Suprapubic skin (tissue), 3 donors: ENCODE data around the gene GCM1.

ENCODE experiments used
- POLR2AphosphoS5 ChIP-seq, 3 donors: sonication (generic); formaldehyde crosslinking; IDR thresholded peaks; one replicate each; pipeline ENCODE4 v1.6.1; 2017; ENCODE audit warnings: antibody characterized with exemption in 3 of 3
- TF ChIP-seq, protein P1 (sequence below), 2 donors: fragments of 200-600 bp in 1 of 2; fragments of 450-650 bp in 1 of 2; sonication (generic) in 1 of 2; IDR thresholded peaks; one replicate each; pipeline ENCODE4 v1.5.1; 2016 to 2019; ENCODE audit warnings: antibody characterized with exemption in 2 of 2, mild to moderate bottlenecking in 1 of 2, moderate library complexity in 1 of 2

DNA sequence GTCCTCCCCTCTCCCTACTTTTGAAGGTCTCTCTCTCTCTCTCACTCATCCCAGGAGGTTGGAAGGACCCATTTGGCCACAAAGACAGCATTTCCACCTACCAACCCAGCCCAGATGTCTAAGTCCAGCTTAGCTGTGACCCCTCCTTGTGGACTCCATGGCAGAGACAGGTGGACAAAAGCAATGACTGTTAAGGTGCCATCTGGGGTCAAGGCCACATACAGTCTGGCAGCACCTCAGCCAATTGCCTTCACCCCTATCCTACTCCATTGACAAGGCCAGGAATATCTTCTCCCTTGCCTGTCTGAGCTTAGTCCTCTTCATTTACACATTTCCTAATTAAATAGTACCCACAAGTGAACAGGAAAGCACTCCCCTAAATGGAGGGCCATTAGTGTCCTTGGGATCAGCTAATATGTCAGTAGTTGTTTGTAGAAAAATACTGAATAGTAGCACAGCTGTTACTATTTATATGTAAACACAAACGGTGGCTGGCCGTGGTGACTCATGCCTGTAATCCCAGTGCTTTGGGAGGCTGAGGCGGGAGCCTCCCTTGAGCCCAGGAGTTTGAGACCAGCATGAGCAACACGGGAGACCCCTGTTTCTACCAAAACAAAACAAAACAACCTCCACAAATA is 28.8 kb downstream of the GCM1 start:
- TF ChIP-seq, protein P1, sequence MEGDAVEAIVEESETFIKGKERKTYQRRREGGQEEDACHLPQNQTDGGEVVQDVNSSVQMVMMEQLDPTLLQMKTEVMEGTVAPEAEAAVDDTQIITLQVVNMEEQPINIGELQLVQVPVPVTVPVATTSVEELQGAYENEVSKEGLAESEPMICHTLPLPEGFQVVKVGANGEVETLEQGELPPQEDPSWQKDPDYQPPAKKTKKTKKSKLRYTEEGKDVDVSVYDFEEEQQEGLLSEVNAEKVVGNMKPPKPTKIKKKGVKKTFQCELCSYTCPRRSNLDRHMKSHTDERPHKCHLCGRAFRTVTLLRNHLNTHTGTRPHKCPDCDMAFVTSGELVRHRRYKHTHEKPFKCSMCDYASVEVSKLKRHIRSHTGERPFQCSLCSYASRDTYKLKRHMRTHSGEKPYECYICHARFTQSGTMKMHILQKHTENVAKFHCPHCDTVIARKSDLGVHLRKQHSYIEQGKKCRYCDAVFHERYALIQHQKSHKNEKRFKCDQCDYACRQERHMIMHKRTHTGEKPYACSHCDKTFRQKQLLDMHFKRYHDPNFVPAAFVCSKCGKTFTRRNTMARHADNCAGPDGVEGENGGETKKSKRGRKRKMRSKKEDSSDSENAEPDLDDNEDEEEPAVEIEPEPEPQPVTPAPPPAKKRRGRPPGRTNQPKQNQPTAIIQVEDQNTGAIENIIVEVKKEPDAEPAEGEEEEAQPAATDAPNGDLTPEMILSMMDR (IDR thresholded peaks at IDR 0.05) = no peak
- TF ChIP-seq POLR2AphosphoS5 (IDR thresholded peaks at IDR 0.05) = no peak
